ENCODE measurements around the gene MED14. TPM values are rescaled to one million over a fixed set of nuclear protein-coding genes. Genes with fewer than 3 reads are reported as not detected.

Gene MED14
- total and polyA plus RNA-seq, 2 of the 4 experiments (the other 2 are of a cell fraction) = 17.6 to 25.9 TPM

DNA sequence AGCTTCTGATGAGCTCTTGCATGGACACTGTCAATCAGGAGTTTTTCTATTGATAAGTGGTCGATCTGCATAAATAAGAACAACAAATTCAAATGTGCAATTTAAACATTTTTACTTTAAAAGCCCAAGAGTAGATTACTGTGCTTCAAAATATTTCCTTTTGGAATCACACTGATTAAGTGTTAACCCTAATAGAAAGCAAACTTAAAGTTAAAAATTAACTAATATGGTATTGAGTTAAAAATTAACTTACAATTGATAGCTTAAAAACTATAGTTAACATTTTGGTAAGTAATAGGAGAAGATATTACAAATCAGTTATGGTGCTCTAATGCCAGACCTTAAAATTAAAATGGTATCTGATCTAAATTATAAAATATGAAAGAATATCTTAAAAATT lies 25.9 kb downstream of the MED14 start:
- H3K18ac ChIP-seq (ENCODE audit: low read depth, low read length) = no peak overlapping the region
- dilution Hi-C loops (cut with HindIII; ENCODE audit: low sequenced_read_pairs, unreplicated experiment) = no loop called here
- no peak overlapping the region for H4K91ac ChIP-seq (ENCODE audit: insufficient read depth, low read depth, low read length)
- H3K27ac ChIP-seq (ENCODE audit: insufficient read depth, low read length) = no peak overlapping the region
- intact Hi-C loops (cut with micrococcal nuclease) = no loop called here
- no peak overlapping the region for H2BK20ac ChIP-seq (ENCODE audit: low read depth, low read length)
- no peaks in the 10 kb centered on the region for H3K9me1 ChIP-seq (ENCODE audit: insufficient read depth, low read length)
- no peak overlapping the region for H2BK15ac ChIP-seq (ENCODE audit: low read depth, low read length)
- CTCF ChIA-PET = no interaction called here
- no peaks in the 10 kb centered on the region for H3K4me1 ChIP-seq (ENCODE audit: control insufficient read depth, insufficient read depth, low read length)
- ATAC-seq (ENCODE audit: low read depth) (no peak), DNase-seq (no peak)
- no CpG with 5 or more reads among the region's 1 CpG for WGBS, 2 experiments (ENCODE audit: extremely low coverage in 2 of 2, insufficient read length in 1 of 2)
- BruUV-seq (replicated peaks) = no TSS peak
- peaks cover 7% of the 10 kb centered on the region for H3K36me3 ChIP-seq (ENCODE audit: control insufficient read depth, insufficient read depth, low read length)
- in situ Hi-C loops (cut with MboI; ENCODE audit: low sequenced_read_pairs) = no loop called here
- POLR2A ChIA-PET (ENCODE audit: unreplicated experiment) = no interaction called here
- H3K9ac ChIP-seq (ENCODE audit: low read depth, low read length) = no peak overlapping the region
- H3K4me2 ChIP-seq (ENCODE audit: low read depth, low read length) = no peak overlapping the region
- H3K4ac ChIP-seq (ENCODE audit: low read depth, low read length) = no peak overlapping the region
- H3K4me3 ChIP-seq (ENCODE audit: insufficient read depth, low read depth, low read length) = no peak overlapping the region
- H2AK9ac ChIP-seq (replicated peaks; ENCODE audit: low read depth, low read length, poor library complexity) = no peak overlapping the region
- no peak overlapping the region for H4K5ac ChIP-seq (ENCODE audit: low read depth, low read length)
- no peak overlapping the region for H3K23ac ChIP-seq (ENCODE audit: low read depth, low read length)
- H2BK120ac ChIP-seq (ENCODE audit: low read depth, low read length) = no peak overlapping the region
- H2AK5ac ChIP-seq (ENCODE audit: low read depth, low read length) = no peak overlapping the region
- H3K14ac ChIP-seq (replicated peaks; ENCODE audit: low read depth, low read length) = no peak overlapping the region
- no peaks in the 10 kb centered on the region for H3K9me3 ChIP-seq (ENCODE audit: control insufficient read depth, insufficient read depth, low read length)
- H2BK5ac ChIP-seq (ENCODE audit: low read depth, low read length, poor library complexity, severe bottlenecking) = no peak overlapping the region
- peaks cover 0 to 1% of the 10 kb centered on the region in 2 experiments; a peak in 2 of 4 replicates for H3K79me1 ChIP-seq (ENCODE audit: low read depth in 1 of 2, low read length in 2 of 2)
- no peak overlapping the region for H4K8ac ChIP-seq (ENCODE audit: low read depth in 2 of 2, low read length in 2 of 2)
- H2AFZ ChIP-seq (replicated peaks; ENCODE audit: low read length, poor library complexity) = no peak overlapping the region
- no peak overlapping the region for H3K56ac ChIP-seq (ENCODE audit: extremely low read depth, insufficient read depth, low read length)
- no peaks in the 10 kb centered on the region for H4K20me1 ChIP-seq (ENCODE audit: insufficient read depth, low read length)
- TF ChIP-seq MAFK (IDR thresholded peaks at IDR 0.05; ENCODE audit: low read depth, low read length) = no peak
- no peak for TF ChIP-seq SMC3 (IDR thresholded peaks at IDR 0.05; ENCODE audit: low read depth, low read length)
- no peak for TF ChIP-seq RCOR1 (IDR thresholded peaks at IDR 0.05; ENCODE audit: insufficient replicate concordance, low read length)
- TF ChIP-seq, protein P1, sequence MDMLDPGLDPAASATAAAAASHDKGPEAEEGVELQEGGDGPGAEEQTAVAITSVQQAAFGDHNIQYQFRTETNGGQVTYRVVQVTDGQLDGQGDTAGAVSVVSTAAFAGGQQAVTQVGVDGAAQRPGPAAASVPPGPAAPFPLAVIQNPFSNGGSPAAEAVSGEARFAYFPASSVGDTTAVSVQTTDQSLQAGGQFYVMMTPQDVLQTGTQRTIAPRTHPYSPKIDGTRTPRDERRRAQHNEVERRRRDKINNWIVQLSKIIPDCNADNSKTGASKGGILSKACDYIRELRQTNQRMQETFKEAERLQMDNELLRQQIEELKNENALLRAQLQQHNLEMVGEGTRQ (IDR thresholded peaks at IDR 0.05; ENCODE audit: low read depth, low read length) = no peak
- H3K27me3 ChIP-seq (ENCODE audit: control insufficient read depth, insufficient read depth, low read length) = peaks cover 2% of the 10 kb centered on the region; the same call in 1 of the 2 replicates

All from IMR-90 (cell line).